Body of pancreas (tissue), 4 donors: Measurements from ENCODE around the gene ADCY5. TPM values are rescaled to one million over a fixed set of nuclear protein-coding genes. Genes with fewer than 3 reads are reported as not detected.

Experiments
- ATAC-seq: fragments of 150-250 bp; one replicate; pipeline ENCODE4 v1.9.1; 2016
- DNase-seq, 4 donors: peaks; one replicate each; pipeline ENCODE4 v3.0.0-alpha.2; 2019
- H3K27ac ChIP-seq, 4 donors: fragments of 200-600 bp; sonication (generic); 1 replicate in 3 of 4; 2 replicates in 1 of 4; pipeline versions ENCODE4 v1.5.1 to v1.6.1; 2016 to 2019; ENCODE audit warnings: mild to moderate bottlenecking in 1 of 4, mixed read lengths in 1 of 4, moderate library complexity in 1 of 4
- H3K27me3 ChIP-seq, 2 donors: fragments of 200-600 bp; sonication (generic); one replicate each; pipeline ENCODE4 v1.6.0; 2016; ENCODE audit warnings: mild to moderate bottlenecking in 1 of 2
- H3K36me3 ChIP-seq, 2 donors: fragments of 200-600 bp; sonication (generic); replicated peaks in 1 of 2; 2 replicates each; pipeline ENCODE4 v1.5.1; 2016; ENCODE audit warnings: low read depth in 2 of 2; ENCODE audit not compliant: insufficient read depth in 1 of 2
- H3K4me1 ChIP-seq: fragments of 200-600 bp; sonication (generic); one replicate; pipeline ENCODE4 v1.6.0; 2016
- H3K4me3 ChIP-seq, 2 donors: fragments of 200-600 bp; sonication (generic); 1 replicate in 1 of 2; 2 replicates in 1 of 2; pipeline ENCODE4 v1.5.1; 2016 to 2019
- H3K9me3 ChIP-seq, 3 donors: fragments of 200-600 bp; sonication (generic); 1 replicate in 2 of 3; 2 replicates in 1 of 3; pipeline ENCODE4 v1.5.1; 2016
- CTCF ChIP-seq, 7 experiments: fragments of 450-650 bp in 4 of 7; fragments of 200-600 bp in 3 of 7; sonication (generic) in 3 of 7; IDR thresholded peaks; one replicate each; pipeline ENCODE4 v1.5.1; 2016 to 2019; ENCODE audit warnings: antibody characterized with exemption in 7 of 7
- POLR2A ChIP-seq, 3 donors: fragments of 450-650 bp; IDR thresholded peaks; one replicate each; pipeline ENCODE4 v1.6.1; 2016; ENCODE audit warnings: antibody characterized with exemption in 3 of 3, mild to moderate bottlenecking in 2 of 3
- WGBS, 2 donors: methylation state at CpG; one replicate each; pipeline ENCODE4 v1.1.5; 2017; 5-methylcytosine and 5-hydroxymethylcytosine counted together
- intact Hi-C: fragments of 100-400 bp; cut with DNase I; formaldehyde crosslinking; loops from one replicate; pipeline ENCODE4 v1.15.1; 2023
- total RNA-seq, 2 donors: library from RNA; depleted of rRNA; stranded (reverse); fragments of >200 nt; gene quantifications; one replicate each; pipeline ENCODE4 v1.1.0, GENCODE V29; 2016

The ADCY5 gene
- total RNA-seq, 2 donors from 2014 or later: 10.6 to 18.8 TPM

- intact Hi-C loops: no loop called here
- no peak overlapping the region for H3K4me3 ChIP-seq
- no peaks in the 10 kb centered on the region for H3K27me3 ChIP-seq
- WGBS, 2 donors: 75 to 76% methylated on average over 12 of the region's 12 CpGs
- DNase-seq (peak in 1 of 4 donors; percentile 3), ATAC-seq (no peak)
- TF ChIP-seq CTCF (IDR thresholded peaks at IDR 0.05) (no peak), POLR2A (IDR thresholded peaks at IDR 0.05) (no peak)
- no peaks in the 10 kb centered on the region for H3K36me3 ChIP-seq
- H3K9me3 ChIP-seq: no peaks in the 10 kb centered on the region
- H3K27ac ChIP-seq: no peak overlapping the region
- peaks cover 33% of the 10 kb centered on the region for H3K4me1 ChIP-seq
Measured at GRCh38 chr3:123348471-123349200, 100.3 kb downstream of the ADCY5 start.

- Histone ChIP-seq H3K4me1 (peaks cover 25% of the 10 kb centered on the region), H3K27ac (no peak overlapping the region)
- 38 to 61% methylated on average over 9 to 12 of the region's 15 CpGs for WGBS, 2 donors
Measured at GRCh38 chr3:123347691-123348264, 101.1 kb downstream of the ADCY5 start.

GRCh38 chr3:123347205-123347604, 101.7 kb downstream of the ADCY5 start:
- 35 to 45% methylated on average over 4 of the region's 4 CpGs for WGBS, 2 donors
- no peak for DNase-seq
- ATAC-seq: no peak
- Histone ChIP-seq H3K4me1 (peaks cover 20% of the 10 kb centered on the region), H3K27ac (no peak overlapping the region), H3K36me3 (no peaks in the 10 kb centered on the region), H3K4me3 (no peak overlapping the region), H3K9me3 (no peaks in the 10 kb centered on the region), H3K27me3 (no peaks in the 10 kb centered on the region)
- TF ChIP-seq CTCF (IDR thresholded peaks at IDR 0.05) (no peak), POLR2A (IDR thresholded peaks at IDR 0.05) (no peak)
- intact Hi-C loops: no loop called here

More at GRCh38 chr3:123347691-123348264, 101.1 kb downstream of the ADCY5 start:
- no peak overlapping the region for H3K4me3 ChIP-seq
- H3K36me3 ChIP-seq: no peaks in the 10 kb centered on the region
- DNase-seq: no peak
- TF ChIP-seq POLR2A (IDR thresholded peaks at IDR 0.05) (no peak), CTCF (IDR thresholded peaks at IDR 0.05) (no peak)
- H3K27me3 ChIP-seq: no peaks in the 10 kb centered on the region
- no peak for ATAC-seq
- intact Hi-C loops: no loop called here
- H3K9me3 ChIP-seq: no peaks in the 10 kb centered on the region

GRCh38 chr3:123346021-123346420, 102.9 kb downstream of the ADCY5 start:
- intact Hi-C loops: no loop called here
- DNase-seq (no peak), ATAC-seq (no peak)
- WGBS, 2 donors: 84 to 86% methylated on average over 5 to 8 of the region's 8 CpGs
- Histone ChIP-seq H3K4me1 (peaks cover 8% of the 10 kb centered on the region), H3K36me3 (no peaks in the 10 kb centered on the region), H3K9me3 (no peaks in the 10 kb centered on the region), H3K4me3 (no peak overlapping the region), H3K27ac (peak overlapping the region in 1 of 4 donors; percentile 29), H3K27me3 (no peaks in the 10 kb centered on the region)
- TF ChIP-seq POLR2A (IDR thresholded peaks at IDR 0.05) (no peak), CTCF (IDR thresholded peaks at IDR 0.05) (no peak)
